Embryonic facial prominence (tissue), 1 donor: ENCODE data around the gene KCTD17.

ENCODE experiments used
- DNase-seq: peaks from one replicate; pipeline ENCODE4 v3.0.0-alpha.2; 2016; ENCODE audit errors: extremely low spot score

KCTD17 gene

DNA sequence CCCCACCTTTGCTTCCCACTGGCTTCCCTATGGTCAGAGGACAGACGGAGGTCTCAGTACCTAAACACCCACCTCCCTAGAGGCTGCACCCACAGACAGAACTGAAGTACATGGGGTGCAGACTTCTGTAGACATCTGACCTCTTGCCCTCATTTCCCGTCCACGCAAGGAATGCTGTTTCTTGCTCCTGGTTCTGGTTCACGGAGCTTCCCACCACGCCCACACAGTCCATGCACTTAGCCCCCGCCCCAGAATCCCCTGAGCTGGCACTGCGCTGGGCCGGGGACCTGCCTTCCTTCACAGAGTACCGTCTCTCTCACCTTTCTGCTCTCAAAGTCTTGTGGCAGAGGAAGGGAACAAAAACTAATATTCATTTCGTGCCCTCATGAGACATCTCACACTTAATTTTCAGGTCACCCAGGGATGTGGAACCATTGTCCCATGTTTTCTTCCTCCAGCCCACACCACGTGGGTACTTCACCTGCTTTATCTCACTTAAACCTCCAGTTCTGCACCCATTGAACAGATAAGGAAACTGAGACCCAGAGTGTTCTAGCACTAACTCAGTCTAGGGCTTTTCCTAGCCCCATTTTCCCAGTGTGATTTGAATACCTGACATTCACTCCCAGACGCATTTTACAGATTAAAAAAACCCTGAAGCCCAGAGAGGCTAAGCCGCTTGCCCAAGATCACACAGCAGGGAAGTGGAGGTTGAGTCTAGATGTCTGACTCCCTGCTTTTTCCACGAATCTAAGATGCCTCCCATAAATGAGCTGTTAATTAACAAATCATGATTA, 52.3 kb downstream of the KCTD17 start:
- no peak for DNase-seq

DNA sequence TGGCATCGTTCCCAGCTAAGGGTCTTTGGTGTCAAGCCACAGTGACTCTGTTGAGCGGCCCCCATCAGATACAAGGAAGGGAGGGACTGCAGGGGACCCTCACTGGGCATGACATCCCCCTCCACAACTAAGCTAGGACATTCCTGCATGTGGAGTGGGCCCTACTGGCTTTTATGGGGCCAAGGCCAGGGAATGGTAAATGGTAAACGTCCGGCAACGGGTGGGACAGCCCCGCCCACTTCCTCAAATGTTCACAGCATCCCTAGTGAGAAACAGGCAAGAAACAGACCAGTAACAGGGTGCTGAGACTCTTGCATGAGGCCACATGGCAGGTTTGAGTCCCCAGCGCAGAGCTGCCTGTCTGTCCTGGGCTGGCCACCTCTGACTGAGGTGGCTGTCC, 53.6 kb downstream of the KCTD17 start:
- DNase-seq = no peak

DNA sequence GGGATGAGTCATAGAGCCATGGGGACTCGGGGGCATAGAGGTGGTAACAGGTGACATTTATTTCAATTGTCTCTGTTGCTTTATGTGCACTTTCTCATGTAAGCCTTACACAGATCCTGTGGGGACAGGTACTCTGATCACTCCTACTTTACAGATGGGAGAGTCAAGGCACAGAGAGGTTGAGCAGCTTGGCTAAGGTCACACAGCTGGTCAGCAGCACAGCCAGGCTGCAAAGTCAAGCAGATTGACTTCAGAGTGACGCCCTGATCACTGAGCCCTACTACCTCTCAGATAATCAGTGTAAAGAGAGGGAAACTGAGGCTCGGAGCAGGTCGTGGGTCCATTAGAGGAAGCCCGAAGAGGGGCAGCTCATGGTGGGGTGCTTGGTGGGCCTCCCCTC, 54.4 kb downstream of the KCTD17 start:
- no peak for DNase-seq

DNA sequence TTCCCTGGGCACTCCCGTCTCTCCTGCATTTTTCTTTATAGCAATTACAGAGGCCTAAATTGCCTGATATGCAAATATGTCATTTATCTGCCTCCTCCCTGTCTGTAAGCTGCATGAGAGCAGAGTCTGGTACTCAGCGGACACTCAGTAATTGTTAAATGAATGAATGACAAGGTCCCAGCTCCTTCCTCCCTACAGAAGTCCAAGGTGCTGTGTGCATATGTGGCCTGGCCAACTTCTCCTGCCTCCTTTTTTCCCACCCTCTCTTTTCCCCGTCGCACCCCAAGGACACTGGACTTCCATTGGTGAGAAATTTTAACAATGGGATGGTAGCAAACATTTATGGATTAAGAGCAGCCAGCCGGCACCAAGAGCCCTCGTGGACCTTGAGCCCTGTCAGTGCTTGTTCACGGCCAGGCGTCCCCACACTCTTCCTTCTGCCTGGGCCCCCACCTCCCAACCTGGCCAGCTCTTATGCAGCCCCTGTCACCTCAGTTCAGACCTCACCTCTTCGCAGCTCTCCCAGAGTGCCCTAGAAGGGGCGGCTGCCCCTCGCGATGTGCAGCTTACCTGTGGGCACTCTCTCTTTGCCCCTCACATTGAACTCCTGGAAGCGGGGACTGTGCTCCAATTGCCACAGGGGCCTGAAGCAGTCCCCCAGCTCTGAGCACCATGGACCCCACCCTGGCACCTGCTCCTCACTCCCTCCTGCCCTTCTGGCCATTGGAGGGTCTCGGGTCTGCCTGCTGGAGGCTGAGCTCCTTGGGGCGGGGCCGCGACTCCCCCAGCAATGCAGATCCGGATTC, 56.5 kb downstream of the KCTD17 start:
- no peak for DNase-seq

DNA sequence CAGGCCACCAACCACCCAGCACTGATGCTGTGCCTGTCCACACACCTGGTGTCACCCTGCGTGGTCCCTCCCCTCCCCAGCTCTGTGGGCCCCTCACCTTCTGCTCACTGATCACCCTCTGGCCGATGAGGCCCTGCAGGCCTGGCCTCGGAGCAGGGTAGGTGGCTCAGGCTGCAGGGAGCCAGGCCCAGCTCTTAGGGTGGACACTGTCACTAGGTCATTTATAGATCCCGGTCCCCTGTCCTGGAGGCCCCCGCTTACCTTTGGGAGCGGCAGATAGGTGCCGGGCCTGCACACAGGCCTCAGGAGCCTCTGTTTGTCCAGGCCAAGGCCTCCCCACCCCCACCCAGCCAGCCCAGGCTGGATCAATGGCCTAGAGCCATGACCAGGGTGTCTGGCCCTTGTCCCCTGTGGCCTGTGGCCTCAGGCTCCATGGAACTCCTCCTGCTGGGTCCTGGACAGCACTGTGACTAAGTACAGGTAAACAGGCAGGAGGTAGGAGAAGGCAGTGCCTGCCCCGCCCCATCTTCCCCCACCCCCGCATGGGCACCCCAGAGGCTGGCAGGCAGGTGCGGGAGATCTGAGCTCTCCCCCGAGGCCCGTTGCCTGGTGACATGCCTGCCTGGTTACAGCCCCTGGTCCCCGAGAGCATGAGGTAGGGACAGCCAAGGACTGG, 57.8 kb downstream of the KCTD17 start, which contains the start of gene TMPRSS6:
TSS of gene TMPRSS6 (minus strand) at position 472 of the 676 bp plus-strand sequence. CDS start 6,296 bp downstream, outside the sequence.
- DNase-seq = no peak

DNA sequence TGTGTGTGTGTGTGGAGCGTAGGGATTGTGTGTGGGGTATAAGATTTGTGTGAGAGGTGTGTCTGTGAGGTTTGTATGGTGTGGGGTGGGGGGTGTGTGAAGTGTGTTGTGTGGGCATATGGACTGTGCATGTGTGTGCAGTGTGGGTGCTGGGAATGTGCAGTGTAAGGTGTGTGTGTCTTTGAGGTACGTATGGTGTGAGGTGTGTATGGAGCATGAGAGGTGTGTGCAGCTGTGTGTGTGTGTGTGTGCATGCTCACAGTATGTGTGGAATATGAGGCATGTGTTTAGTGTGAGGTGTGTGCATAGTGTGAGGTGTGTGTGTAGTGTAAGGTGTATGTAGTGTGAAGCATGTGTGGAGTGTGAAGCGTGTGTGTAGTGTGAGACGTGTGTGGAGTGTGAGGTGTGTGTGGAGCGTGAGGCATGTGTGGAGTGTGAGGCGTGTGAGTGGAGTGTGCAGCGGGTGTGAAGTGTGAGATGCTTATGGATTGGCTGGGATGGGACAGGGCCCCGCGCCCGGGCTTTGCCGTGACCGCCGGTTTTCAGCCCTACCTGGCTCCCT, 59.7 kb downstream of the KCTD17 start:
- no peak for DNase-seq

DNA sequence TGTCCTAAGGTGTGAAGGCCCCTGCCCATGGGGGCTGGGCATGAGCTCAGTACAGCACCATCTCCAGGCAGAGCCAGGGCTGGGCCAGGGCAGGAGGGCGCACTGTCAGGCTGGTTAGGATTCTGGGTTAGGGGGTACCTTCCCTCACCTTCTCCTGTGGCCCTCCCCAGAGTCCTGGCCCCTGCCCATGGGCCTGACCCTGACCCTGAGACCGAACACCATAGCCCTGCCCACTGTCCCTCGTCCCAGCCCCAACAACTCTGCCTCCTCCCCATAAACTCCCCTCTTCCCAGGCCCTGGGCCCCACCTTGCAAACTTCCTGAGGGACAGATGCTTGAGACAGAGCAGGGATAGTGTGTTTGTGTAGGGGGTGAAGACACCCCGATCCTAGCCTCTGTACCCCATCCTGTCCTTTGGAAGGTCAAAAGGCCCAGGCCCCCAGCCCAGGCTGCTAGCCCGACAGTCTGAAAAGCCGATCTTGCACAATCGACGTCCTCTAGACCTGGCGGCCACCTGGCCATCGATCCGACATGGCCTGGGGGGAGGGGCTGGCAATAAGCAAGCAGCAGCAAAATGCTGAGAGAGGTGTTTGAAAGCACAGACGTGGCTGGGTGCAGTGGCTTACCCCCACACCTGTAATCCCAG, 60.7 kb downstream of the KCTD17 start:
- DNase-seq = no peak
